NCI-H510A treated with DMSO at 0.1 percent for 48 hours (cell line): ENCODE data around the gene CORO6.

ENCODE experiments used
- DNase-seq: peaks from one replicate; lab custom pipeline; 2025; lab: John Stamatoyannopoulos, UW

The CORO6 gene

DNA sequence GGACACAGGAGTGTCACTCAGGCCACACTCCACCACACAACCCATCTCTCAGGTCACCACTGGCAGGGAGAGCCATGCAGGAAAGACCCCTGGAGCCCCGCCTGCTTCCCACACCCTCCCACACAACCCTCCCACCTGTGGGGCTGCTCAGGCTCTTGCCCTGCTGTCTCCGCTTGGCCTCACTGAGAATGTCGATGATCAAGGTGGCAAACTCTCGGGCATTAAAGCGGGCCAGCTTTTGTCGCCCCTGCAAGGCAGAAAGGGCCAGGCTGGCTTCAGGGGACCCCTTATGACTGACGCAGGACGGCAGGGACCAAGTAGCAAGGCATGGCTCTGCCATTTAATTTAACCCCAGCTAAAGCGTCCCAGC lies 45.7 kb downstream of the CORO6 start:
- no peak for DNase-seq

DNA sequence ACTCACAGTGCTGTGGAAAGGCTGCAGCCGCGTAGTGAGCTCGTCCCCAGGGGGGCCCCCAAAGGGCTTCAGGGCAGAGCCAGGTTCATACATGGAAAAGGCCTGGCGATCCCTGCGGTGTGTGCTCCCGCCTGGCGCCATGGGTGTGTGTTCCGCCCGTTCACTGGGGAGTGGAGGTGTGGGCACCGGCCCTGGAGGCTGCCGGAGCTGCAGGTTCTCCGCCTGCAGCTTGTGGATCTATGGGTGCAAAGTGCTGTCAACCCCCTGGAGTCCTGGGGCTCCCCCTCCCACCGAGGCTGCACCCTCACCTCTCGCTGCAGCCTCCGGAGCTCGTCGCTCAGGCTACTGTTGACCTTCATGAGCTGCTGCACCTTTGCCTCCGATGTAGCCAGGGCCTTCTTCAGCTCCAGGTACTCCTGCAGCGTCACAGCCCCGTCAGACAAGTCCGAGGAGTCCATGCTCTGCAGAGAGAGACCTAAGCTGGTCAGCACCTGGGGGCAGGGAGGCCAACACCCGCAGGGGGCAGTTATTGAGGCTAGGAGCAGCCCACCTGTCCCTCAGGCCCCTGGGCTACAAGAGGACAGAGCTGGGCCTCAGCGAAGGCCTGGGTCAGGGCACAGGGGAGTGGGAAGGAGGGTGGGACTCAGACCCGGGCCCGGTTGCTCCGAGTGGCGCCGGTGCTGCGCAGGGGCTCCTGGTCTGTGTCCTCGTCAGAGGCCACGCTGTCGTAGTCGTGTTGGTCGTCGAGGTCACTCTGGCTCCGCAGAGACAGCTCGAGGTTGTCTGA lies 46.3 kb downstream of the CORO6 start:
- DNase-seq: no peak

DNA sequence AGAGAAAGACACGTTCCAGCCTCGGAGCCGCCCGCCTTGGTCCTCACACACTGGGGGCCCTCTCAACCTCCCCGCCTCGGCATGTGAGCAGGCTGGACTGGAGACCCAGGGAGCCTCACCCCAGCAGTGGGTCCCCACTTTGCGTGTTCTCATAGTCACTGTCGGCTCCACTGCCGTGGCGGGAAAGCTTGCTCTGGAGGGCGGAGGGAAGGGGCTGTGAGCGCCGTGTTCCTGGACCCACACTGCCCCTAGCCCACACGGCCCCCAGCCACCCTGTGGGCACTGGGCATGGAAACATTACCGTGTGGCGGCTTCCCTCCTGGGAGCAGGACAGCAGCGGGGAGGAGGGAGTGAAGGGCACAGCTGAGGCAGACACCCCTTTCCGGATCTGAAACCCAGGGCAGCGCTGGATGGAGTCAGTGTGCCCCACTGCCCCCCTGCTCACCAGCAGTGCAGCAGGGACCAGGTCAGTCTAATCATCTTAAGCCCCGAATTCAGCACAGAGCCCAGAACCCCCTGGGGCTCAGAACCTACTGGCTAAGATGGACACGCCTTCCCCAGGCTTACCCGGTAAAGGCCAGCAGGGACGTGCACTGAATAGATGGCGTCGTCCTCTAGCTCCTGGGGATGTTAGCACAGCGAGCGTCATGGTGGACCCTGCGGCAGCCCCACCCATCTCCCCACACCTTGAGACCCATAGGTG lies 47.0 kb downstream of the CORO6 start:
- DNase-seq: no peak

DNA sequence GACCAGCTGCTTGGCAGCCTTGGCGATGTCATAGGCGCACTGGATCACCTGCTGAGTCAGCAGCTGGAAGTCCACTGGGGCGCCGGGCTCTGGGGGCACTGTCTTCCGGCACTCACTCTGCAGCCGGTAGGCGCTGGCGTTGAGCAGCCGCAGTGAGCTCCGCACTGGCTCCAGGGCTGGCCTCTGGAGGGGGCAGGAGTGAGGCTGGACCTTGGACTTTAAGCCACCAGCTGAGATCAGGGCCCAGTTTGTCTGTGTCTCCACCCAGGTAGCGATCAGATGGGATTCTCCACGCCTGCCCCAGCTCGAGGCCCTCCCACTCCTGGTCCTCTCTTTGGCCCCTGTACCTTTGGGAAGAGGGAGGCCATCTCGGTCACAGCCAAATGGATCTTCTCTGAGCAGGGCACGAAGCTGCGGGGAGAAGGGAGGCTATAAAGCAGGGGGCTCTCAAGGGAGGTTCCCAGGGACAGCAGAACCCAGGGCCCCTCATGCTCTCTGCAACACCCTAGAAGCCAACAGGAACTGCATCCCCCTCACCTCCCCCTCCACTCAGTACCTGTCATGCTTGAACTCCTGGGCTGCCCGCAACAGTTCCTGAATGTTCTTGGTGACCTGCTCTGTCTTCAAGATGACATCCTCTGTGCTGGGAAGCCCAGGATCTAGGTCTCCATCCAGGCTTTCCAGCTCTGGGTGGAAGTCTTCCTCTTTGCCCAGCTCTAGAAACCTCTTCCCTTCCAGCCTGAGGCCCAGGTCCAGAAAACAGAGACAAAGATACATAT lies 47.8 kb downstream of the CORO6 start:
- no peak for DNase-seq

DNA sequence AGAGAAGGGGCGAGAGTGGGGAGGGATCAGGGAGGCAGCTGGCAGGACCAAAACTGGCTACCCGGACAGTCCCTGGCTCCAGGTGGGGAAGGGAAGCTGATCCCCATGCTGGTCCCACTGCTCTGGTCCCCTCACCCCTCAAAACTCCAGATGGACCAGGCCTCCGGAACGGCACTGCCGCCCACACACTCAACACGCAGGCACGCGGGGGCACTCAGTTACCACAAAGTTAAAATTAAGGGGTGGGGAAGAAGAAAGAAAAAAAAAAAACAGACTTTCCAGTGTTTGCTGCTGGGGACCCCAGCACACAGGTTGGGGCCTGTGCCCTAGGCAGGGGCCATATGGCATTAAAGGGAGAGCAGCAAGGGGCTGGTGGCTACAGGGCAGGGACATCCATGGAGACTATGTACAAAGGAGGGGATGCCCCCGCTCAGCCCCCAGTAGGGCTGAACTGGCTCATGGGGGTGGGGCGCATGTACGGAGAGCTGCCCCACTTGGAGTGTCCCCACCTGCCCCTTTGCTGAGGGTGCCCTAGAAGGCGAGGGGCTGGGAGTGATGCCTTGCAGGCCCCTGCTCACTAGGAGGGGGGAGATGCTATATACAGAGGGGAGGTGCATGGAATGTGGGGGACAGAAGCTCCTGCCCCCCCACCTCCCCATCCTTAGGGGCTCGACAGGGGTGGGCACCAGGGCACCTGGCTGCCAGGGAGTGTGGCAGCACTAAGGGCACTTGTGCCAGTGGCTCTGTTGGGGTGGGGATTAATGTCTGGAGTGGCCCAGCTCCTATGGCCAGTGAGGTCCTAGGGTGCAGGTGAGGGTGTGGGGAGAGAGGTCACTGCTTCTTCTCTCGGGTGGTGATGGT lies 48.6 kb downstream of the CORO6 start:
- no peak for DNase-seq

DNA sequence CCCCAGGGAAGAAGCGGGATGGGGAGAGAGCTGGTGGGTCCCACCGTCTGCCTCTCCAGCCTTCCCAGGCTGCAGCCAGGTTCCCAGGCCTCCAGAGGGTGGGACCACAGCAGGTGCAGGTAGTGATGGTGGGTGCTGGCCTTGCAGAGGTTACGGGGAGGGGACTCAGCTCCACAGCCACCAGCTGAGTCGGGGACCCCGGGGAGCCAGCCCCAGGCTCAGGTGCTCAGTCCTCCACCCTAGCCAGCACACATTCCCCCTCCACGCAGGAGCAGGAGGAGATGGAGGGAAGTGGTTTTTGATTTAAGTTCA lies 49.2 kb downstream of the CORO6 start:
- DNase-seq: no peak

DNA sequence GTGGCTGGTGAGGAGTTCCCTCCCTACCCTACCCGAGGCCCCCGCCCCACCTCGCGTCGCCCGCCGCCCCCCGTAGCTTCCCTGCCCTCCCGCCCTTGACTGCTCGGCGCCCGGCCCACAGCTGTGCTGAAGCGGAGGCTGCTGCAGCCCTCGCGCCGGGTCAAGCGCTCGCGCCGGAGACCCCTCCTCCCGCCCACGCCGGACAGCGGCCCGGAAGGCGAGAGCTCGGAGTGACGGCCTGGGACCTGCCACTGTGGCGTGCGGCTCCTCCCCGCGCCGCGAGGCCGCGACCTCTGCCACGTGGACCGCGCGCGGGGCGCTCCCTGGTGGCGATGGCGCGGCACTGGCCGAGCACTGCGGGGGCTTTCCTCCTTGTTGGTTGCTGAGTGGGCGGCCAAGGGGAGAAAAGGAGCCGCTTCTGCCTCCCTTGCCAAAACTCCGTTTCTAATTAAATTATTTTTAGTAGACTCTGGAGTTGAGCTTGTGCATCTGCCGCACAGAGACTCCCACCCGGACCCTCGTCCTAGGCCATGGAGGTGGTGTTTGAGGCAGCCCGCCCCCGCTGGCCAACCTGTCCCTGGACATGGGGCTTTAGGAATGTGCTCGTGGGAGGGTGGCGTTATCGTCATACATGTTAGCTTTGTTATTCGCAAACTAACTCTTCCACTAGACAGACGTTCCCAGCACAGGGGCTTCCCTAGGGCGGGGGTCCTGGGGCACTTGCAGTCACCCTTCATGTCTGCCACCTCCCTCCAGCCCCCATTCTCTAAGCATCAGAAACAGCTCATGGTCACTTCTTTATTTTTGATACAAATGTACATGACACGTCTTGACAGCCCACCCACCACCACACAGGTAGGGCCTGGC lies 49.8 kb downstream of the CORO6 start:
- no peak for DNase-seq

DNA sequence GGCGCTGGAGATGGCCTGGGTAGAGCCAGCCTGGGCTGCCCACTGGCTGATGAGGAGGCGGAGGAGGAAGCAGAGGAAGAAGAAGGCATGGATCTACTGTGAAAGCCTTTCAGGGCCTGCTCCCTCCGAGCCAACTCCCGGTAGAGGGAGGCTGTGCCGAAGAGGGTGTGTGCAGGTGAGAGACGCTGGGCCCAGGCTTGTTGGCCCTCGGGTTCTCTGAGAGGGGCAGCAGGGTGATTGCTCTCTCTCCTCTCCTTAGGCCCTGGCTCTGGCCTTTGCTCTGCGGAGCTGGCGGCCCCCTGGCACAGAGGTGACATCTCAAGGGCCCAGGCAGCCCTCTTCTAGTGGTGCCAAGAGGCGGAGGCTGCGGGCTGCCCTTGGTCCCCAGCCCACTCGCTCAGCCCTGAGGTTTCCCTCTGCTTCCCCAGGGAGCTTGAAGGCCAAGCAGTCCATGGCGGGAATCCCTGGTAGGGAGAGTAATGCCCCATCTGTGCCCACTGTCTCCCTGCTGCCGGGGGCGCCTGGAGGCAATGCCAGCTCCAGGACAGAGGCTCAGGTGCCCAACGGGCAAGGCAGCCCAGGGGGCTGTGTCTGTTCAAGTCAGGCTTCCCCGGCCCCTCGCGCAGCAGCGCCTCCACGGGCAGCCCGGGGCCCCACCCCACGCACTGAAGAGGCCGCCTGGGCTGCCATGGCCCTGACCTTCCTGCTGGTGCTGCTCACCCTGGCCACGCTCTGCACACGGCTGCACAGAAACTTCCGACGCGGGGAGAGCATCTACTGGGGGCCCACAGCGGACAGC lies 50.6 kb downstream of the CORO6 start:
- no peak for DNase-seq

DNA sequence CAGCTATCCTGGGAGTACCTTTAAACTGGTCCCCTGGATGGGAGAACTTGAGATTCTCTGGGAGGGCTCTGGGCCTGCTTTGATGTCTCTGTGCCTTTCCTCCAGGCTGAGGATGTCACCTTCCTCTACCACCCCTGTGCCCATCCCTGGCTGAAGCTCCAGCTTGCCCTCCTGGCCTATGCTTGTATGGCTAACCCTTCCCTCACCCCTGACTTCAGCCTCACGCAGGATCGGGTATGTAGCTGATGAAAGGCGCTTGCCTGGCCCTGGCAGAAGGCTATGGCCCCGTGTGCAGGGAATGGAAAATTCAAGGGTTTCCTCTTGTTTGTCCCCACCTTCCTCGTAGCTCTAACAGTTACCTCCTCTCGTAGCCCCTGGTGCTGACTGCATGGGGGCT lies 51.2 kb downstream of the CORO6 start:
- DNase-seq: no peak

DNA sequence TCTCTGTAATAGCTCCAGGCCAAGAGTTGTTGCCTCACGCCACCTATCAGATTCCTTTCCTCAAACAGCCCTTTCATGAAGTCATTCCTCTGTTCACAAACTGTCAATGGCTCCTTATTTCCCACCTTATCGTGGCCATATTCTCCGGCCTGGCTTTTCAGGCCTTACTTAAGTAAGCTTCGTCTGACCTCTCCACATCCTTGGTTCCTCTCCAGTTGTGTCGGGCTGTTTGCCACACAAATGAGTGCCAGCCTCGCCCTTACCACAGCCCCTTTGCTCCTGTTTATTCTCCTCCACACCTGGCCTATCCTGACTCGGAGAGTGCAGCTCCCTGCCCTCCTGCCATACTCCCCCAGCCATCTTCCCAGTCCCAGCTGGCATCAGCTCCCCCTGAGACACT lies 52.2 kb downstream of the CORO6 start:
- DNase-seq: no peak

DNA sequence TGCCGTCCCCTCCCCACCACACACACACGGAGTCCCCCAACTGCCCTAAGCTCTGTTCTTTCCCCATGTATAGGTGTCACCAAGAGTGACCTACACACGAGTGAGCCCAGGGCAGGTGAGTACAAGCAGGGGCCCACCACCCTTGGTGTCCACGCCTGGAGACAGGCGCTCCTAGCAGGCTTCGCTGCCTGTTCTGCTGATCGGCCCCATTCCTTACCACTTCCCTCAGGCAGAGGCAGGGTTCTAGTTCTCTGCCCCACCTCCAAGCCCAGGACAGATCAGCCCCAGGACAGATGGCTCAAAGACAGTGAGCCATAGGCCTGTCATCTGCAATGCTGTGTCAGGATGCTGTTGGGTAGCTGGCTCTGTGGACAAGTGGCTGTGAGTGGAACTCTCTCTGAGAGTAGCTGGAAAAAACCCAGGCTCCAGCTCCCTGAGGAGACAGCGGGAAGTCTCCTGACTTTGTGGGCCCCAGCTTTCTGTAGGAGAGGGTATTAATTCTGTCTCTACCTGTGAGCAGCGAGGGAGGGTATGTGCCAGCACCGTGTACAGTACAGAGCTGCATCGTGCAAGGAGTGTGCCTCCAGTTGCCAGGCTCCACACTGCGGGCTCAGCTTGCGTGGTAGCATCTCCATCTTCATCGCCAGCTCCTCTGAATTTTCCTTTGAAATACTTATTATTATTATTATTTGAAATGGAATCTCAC lies 53.3 kb downstream of the CORO6 start:
- peak; percentile 22 for DNase-seq

DNA sequence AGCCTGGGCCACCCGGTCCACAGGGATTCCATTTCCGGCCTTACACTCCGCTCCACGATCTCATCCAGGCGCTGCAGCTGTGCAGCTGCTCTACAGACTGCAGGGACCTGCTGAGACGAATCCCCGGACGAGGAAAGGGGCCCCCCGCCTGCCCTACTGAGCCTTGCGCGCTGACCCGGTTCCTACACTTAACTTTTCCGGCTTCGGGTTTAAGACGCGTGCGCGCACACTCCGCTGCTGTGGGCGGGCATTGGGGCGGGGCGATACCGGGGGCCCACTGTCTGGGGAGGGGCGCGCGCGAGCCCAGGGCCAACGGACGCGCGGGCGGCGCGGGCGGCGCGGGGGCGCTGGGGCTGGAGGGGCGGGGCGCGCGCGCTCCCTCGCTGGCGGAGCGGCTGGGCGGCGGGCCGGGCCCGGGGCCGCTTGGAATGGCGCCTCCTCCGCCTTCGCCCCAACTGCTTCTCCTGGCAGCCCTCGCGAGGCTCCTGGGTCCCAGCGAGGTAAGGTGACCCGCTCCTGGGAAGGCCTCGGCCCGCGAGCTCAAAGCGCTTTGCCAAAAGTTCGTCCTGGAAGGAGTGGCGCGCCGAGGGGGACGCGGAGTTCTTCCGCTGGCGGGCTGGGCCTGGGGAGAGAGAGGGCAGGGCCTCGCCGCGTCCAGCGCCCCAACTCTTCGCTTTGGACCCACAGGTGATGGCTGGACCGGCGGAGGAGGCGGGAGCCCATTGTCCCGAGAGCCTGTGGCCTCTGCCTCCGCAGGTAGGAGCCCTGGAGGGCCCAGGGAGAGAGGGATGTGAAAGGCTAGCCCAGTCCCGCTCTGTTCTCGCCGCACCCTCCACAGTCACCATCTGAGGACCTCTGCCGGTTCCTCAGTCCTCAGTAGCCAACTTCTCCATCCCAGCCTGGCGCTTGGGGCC lies 54.1 kb downstream of the CORO6 start, which contains the start of gene TP53I13:
TSS of gene TP53I13 (plus strand) at position 371 of the 914 bp plus-strand sequence. CDS start at position 429, 58 bp downstream.
- peak; percentile 72 for DNase-seq

DNA sequence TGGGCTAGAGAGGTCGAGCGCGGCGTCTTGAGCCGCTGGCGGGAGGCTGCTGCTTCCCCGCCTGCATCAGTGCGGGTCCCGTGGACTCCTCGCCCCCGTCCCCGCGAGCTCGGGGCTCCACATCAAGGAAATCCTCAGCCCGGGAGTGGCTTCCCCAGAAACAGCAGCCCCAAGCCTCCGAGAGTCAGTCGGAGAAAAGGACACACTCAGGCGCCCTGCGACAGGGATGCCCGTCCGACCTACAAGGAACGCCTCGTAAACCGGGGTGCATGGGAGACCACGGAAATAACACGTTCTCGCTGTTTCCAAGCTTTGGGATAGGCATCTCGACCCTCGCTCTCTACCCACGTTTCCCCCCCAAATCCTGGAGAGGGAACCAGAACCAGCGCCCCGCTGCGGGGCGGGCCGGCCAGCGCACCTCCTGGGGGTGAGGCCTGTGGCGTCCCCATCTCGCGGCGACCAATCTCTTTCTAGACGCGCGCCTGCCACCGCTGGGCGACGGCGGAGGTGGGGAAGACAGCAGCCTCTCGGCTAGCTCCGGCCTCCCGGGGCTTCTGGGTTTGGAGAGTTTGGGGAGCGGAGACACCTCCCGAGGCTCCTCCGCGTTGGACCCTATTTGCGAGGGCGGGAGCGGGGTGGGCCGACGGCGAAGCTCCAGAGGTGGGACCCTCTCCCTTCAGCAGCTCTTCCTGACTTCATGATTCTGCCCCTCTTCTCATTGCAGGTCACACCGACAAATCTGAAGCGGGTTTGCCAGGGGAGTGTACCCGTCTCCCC lies 55.0 kb downstream of the CORO6 start:
- peak; percentile 61 for DNase-seq

DNA sequence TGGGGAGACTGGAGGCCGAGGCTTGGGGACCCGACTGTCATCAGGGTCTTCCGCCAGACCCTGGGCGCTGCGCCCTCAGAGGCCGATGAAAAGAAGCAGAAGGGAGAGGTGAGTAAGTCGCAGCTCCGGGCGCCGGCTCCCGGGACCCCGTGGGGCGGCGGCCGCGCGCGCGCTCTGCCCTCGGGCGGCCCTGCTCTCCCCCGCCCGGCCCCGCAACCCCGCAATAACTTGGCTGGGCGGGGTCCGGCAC lies 55.5 kb downstream of the CORO6 start:
- no peak for DNase-seq

DNA sequence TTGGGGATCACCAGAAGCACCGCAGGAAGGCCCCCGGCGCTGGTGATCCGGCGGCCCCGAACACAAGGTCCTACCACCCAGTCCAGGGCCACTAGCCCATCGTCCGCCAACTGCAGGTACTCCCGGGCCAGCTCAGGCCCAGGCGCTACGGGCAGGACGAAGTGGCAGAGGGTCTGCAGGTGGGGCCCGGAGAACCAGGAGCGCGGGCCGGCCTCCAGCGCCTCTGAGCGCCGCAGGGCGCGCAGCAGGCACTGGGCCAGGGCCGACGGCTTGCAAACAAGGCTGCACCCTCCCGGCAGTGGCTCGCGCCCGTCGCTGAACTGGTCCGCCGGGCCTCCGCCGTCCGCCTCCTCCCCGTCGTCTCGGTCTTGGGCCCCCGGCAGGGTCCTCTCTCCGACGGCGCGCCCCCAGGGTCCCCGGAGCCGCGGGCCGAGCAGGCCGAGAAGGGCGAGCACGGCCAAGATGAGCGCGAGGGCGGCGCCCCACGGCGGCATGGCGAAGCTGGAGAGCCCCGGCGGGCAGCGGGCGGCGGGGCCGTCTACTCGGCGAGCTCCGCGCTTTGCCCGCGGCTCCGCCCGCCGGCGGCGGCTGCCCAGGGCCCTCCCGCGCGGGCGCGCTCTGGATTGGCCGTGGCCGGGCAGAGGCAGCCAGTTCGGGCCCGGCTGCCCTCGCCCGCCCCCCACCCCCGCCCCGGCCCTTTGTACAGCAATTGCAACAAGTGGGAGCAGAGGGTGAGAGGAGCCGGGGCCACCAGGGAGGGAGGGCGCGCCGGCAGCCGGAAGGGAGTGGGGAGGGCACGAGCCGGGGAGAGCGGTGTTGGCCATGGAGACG lies 56.0 kb downstream of the CORO6 start, which contains the start of gene ABHD15:
TSS of gene ABHD15 (minus strand) at position 565 of the 831 bp plus-strand sequence. CDS start at position 494, 71 bp downstream.
- DNase-seq: peak; percentile 70

DNA sequence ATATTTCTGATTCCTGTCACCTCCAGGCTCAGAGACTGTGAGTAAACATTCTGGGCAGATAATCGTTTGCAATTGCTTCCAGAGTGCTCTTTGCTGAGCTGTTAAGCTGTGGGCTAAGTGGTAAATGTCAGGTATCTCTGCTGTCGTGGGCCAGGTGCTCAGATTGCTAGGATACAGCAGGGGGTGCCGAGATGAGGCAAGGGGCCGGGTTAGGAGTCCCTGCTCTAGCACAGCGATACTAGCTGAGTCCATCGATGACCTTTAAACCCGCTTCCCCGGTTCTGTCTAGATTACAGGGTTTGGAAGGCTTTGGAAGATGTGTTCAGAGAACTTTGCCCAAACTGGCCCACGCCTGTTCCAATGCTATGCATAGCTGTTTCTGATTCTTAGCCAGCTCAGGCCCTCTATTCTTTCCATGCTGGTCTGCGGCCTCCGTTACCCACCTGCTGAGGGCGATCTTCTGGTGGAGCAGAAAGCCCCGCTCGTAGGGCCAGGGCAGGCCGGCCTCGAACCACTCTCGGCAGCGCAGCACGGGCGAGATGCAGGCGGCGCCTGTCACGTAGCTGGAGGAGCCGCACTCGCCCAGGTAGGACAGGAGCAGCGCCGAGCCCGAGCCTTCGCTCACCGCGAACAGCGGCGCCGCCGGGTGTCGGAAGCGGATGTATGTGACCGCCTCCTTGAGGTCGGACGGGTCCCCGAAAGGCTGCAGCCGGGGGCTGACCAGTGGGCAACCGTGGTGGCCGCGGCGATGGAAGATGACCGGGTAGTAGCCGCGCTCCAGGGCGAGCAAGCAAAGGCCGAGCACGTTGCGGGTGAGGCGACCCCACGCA lies 56.9 kb downstream of the CORO6 start:
- peak; percentile 84 for DNase-seq
